ENCODE results near the gene SCYGR8. TPM values are rescaled to one million over a fixed set of nuclear protein-coding genes. Genes with fewer than 3 reads are reported as not detected.
A peak's percentile ranks its signal among the peaks of the same experiment; 100 is the strongest.

The SCYGR8 gene
- total RNA-seq, 4 donors from 2014 or later: not detected

DNA sequence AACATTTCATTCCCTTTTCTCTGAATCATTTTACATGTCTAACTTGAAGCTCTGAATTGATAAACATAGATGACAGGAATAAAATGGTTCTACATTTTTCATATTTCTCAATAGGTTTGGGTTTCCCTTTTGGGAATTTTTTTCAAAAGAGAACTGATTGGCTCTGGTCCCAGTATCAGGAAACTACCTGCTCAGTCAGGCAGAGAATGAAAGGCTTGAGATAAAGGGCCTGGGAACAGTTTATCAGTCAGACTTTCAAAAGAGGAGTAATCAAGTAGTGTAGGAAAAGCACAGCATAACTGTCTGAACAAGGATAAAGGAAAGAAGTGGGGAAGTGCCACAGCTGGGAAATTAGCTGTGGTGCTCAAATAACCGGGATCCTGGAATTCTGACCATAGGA is 39.6 kb downstream of the SCYGR8 start:
- intact Hi-C loops (cut with DNase I; ENCODE audit: low total_unique reads): no loop called here
- in situ Hi-C loops (cut with MboI; ENCODE audit: low pct_ligation_motif_present in 1 of 4, low pct_unique_long_range_greater_than_20kb in 1 of 4, low sequenced_read_pairs in 3 of 4): no loop called here
- no peak for DNase-seq
- no peak overlapping the region for H3K27ac ChIP-seq
- no peaks in the 10 kb centered on the region for H3K9me3 ChIP-seq
- 29 to 38% methylated on average over 1 of the region's 1 CpG for WGBS, 2 donors (ENCODE audit: low coverage in 1 of 2)
- no peaks in the 10 kb centered on the region for H3K27me3 ChIP-seq
- H3K4me1 ChIP-seq: peaks cover 0 to 16% (median 13%) of the 10 kb centered on the region in 4 donors
- TF ChIP-seq EP300 (IDR thresholded peaks at IDR 0.05; ENCODE audit: low read depth) (no peak), POLR2AphosphoS5 (IDR thresholded peaks at IDR 0.05) (no peak)
- H3K4me3 ChIP-seq: no peak overlapping the region
- no peaks in the 10 kb centered on the region for H3K36me3 ChIP-seq

DNA sequence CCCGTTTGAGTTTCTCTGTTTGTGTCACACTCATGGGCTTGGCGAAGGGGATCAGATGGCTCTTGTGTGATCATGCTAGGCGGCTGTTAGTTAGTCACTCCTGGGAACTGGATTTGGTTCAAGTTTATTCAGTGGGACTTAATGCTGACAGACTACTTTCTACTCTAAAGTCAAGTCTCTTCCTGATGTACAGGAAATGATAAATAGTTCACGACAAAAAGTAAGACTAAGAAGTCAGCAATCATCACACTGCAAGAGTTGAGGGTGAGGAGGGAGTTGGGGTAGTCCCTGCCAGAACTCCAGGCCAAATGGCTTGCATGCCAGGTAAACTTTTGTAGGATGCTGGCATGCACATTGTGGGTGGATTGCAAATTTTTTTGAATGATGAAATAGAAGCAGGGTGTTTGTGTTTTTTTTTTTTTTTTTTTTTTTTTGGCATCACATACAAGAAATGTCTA is 42.9 kb downstream of the SCYGR8 start:
- DNase-seq: no peak
- no peak overlapping the region for H3K27ac ChIP-seq
- H3K4me1 ChIP-seq: peaks cover 0 to 5% (median under 1%) of the 10 kb centered on the region in 4 donors
- WGBS, 2 donors (ENCODE audit: low coverage in 1 of 2): 79 to 80% methylated on average over 4 of the region's 4 CpGs
- intact Hi-C loops (cut with DNase I; ENCODE audit: low total_unique reads) (no loop called here), in situ Hi-C loops (cut with MboI; ENCODE audit: low pct_ligation_motif_present in 1 of 4, low pct_unique_long_range_greater_than_20kb in 1 of 4, low sequenced_read_pairs in 3 of 4) (no loop called here)
- H3K27me3 ChIP-seq: no peaks in the 10 kb centered on the region
- TF ChIP-seq EP300 (IDR thresholded peaks at IDR 0.05; ENCODE audit: low read depth) (no peak), POLR2A (IDR thresholded peaks at IDR 0.05) (no peak), POLR2AphosphoS5 (IDR thresholded peaks at IDR 0.05) (no peak), CTCF (IDR thresholded peaks at IDR 0.05) (no peak)
- H3K36me3 ChIP-seq: no peaks in the 10 kb centered on the region
- no peaks in the 10 kb centered on the region for H3K9me3 ChIP-seq
- no peak overlapping the region for H3K4me3 ChIP-seq

DNA sequence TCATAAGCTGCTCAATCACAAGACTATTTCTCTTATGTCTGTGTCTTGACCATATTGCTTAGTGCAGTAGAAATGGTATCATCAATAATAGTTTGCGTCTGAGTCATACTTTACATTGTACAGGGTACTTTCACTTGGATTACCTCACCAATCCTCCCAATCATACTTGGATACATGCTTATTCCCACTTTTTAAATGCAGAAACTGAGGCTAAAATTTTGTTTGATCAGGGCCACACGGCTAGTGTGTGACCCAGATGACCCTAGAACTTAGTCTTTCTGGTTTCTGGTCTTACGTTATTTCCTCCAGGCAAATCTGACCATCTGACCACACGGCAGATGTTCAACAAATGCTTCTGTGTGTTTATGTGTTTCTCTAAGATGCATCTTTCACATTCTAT is 44.1 kb downstream of the SCYGR8 start:
- no peaks in the 10 kb centered on the region for H3K36me3 ChIP-seq
- 67 to 69% methylated on average over 4 of the region's 4 CpGs for WGBS, 2 donors (ENCODE audit: low coverage in 1 of 2)
- no peak overlapping the region for H3K27ac ChIP-seq
- TF ChIP-seq POLR2AphosphoS5 (IDR thresholded peaks at IDR 0.05) (no peak), POLR2A (IDR thresholded peaks at IDR 0.05) (no peak), EP300 (IDR thresholded peaks at IDR 0.05; ENCODE audit: low read depth) (no peak), CTCF (IDR thresholded peaks at IDR 0.05) (no peak)
- DNase-seq: no peak
- no peaks in the 10 kb centered on the region for H3K27me3 ChIP-seq
- intact Hi-C loops (cut with DNase I; ENCODE audit: low total_unique reads): no loop called here
- no peaks in the 10 kb centered on the region for H3K9me3 ChIP-seq
- H3K4me3 ChIP-seq: no peak overlapping the region
- in situ Hi-C loops (cut with MboI; ENCODE audit: low pct_ligation_motif_present in 1 of 4, low pct_unique_long_range_greater_than_20kb in 1 of 4, low sequenced_read_pairs in 3 of 4): no loop called here
- H3K4me1 ChIP-seq: peaks cover 0 to 9% (median 3%) of the 10 kb centered on the region in 4 donors

GRCh38 chr2:227793148-227793712 is 47.5 kb downstream of the SCYGR8 start:
- in situ Hi-C loops (cut with MboI; ENCODE audit: low pct_ligation_motif_present in 1 of 4, low pct_unique_long_range_greater_than_20kb in 1 of 4, low sequenced_read_pairs in 3 of 4) (no loop called here), intact Hi-C loops (cut with DNase I; ENCODE audit: low total_unique reads) (no loop called here)
- TF ChIP-seq POLR2A (IDR thresholded peaks at IDR 0.05) (no peak), POLR2AphosphoS5 (IDR thresholded peaks at IDR 0.05) (peak in 2 of 3 donors; percentile 24 to 67)
- peak; percentile 37 for DNase-seq
- Histone ChIP-seq H3K9me3 (no peaks in the 10 kb centered on the region), H3K36me3 (no peaks in the 10 kb centered on the region), H3K4me1 (peaks cover 0 to 29% (median 16%) of the 10 kb centered on the region in 4 donors), H3K27ac (peak overlapping the region in 3 of 4 donors; percentile 6 to 21 (median 12)), H3K4me3 (no peak overlapping the region), H3K27me3 (no peaks in the 10 kb centered on the region)
- WGBS, 2 donors (ENCODE audit: low coverage in 1 of 2): 41 to 77% methylated on average over 4 to 5 of the region's 5 CpGs

Small RNAs within 50 kb of the gene (small RNA-seq; reads per million reads assigned to genes)
- 0 reads per million in 4 donors for gene RNA5SP121
- 0 reads per million in 4 donors for gene SNRPGP8

Other genes with a start within 250 kb of the SCYGR8 start
- gene SCYGR2, start 147.0 kb upstream of the SCYGR8 start, total RNA-seq: not detected
- not detected for gene SCYGR3, start 131.1 kb upstream of the SCYGR8 start, total RNA-seq
- not detected for gene SCYGR4, start 128.4 kb upstream of the SCYGR8 start, total RNA-seq
- not detected for gene SCYGR5, start 79.1 kb upstream of the SCYGR8 start, total RNA-seq
- 10 to 100 TPM in 1 of 4 donors, 1 to 10 TPM in 3; 4.2 to 24.9 (median 7.3) TPM for gene SLC19A3, start 27.9 kb upstream of the SCYGR8 start, total RNA-seq
- gene SCYGR6, start 21.1 kb upstream of the SCYGR8 start, total RNA-seq: not detected
- gene SCYGR7, start 17.6 kb upstream of the SCYGR8 start, total RNA-seq: not detected
- 10 to 100 TPM in 1 of 4 donors, 1 to 10 TPM in 2, not detected in 1; 4.5 to 70.7 (median 9.3) TPM for gene CCL20, start 67.9 kb downstream of the SCYGR8 start, total RNA-seq
- not detected for gene DAW1, start 125.7 kb downstream of the SCYGR8 start, total RNA-seq